SK-N-SH (cell line): ENCODE measurements around the gene RBM47. TPM values are rescaled to one million over a fixed set of nuclear protein-coding genes. Genes with fewer than 3 reads are reported as not detected.

Experiments
- CTCF ChIA-PET: fragments of 300-600, 350-600 bp; formaldehyde crosslinking; extraction: SDS; loops from one replicate; lab custom pipeline; 2021; lab: Yijun Ruan, JAX
- POLR2A ChIA-PET: fragments of 350-600 bp; sonication (Branson Sonifier 250); formaldehyde crosslinking; extraction: SDS; loops from one replicate; lab custom pipeline; 2020; ENCODE audit warnings: antibody characterized with exemption, inconsistent platforms; lab: Yijun Ruan, JAX
- DNase-seq: peaks from one replicate; pipeline ENCODE4 v3.0.0; 2012
- H2AFZ ChIP-seq: fragments of 200-600 bp; sonication (generic); 2 replicates; pipeline ENCODE4 v1.8.1; 2016; ENCODE audit warnings: antibody characterized with exemption, mild to moderate bottlenecking, low read depth
- H3F3A ChIP-seq: fragments of 200-600 bp; sonication (generic); replicated peaks from 2 replicates; pipeline ENCODE3; 2016; ENCODE audit warnings: antibody characterized with exemption, mild to moderate bottlenecking; ENCODE audit not compliant: insufficient read depth
- H3K27ac ChIP-seq, 2 experiments: fragments of 200-500 bp in 1 of 2; fragments of 200-600 bp in 1 of 2; sonication (Bioruptor generic) in 1 of 2; sonication (generic), shearing (Covaris generic) in 1 of 2; 2 replicates each; pipeline versions ENCODE4 v1.5.1 to v1.6.1; 2014 to 2016; ENCODE audit warnings: low read depth in 2 of 2, inconsistent platforms in 1 of 2, low read length in 1 of 2, mild to moderate bottlenecking in 1 of 2, mixed read lengths in 1 of 2
- H3K27me3 ChIP-seq: fragments of 200-600 bp; sonication (generic), shearing (Covaris generic); 2 replicates; pipeline ENCODE4 v1.6.1; 2016; ENCODE audit warnings: mixed run types; ENCODE audit not compliant: insufficient read depth
- H3K36me3 ChIP-seq, 2 experiments: fragments of 200-500 bp in 1 of 2; fragments of 200-600 bp in 1 of 2; sonication (Bioruptor generic) in 1 of 2; sonication (generic) in 1 of 2; replicated peaks in 1 of 2; 2 replicates each; pipeline versions ENCODE3 to v1.5.1; 2014 to 2016; ENCODE audit warnings: low read length in 1 of 2, mild to moderate bottlenecking in 1 of 2; ENCODE audit not compliant: insufficient read depth in 2 of 2, control insufficient read depth in 1 of 2
- H3K4me1 ChIP-seq, 2 experiments: fragments of 200-500 bp in 1 of 2; fragments of 200-600 bp in 1 of 2; sonication (Bioruptor generic) in 1 of 2; sonication (generic), shearing (Covaris generic) in 1 of 2; 2 replicates each; pipeline versions ENCODE4 v1.5.1 to v1.6.1; 2014 to 2016; ENCODE audit warnings: low read depth in 1 of 2, low read length in 1 of 2, mixed run types in 1 of 2; ENCODE audit not compliant: insufficient read depth in 2 of 2, control insufficient read depth in 1 of 2
- H3K4me2 ChIP-seq: fragments of 200-600 bp; sonication (generic), shearing (Covaris generic); 2 replicates; pipeline ENCODE4 v1.6.1; 2017; ENCODE audit warnings: mixed run types
- H3K4me3 ChIP-seq, 2 experiments: fragments of 200-500 bp in 1 of 2; fragments of 200-600 bp in 1 of 2; sonication (Bioruptor generic) in 1 of 2; sonication (generic), shearing (Covaris generic) in 1 of 2; 2 replicates each; pipeline versions ENCODE4 v1.5.1 to v1.8.1; 2014 to 2016; ENCODE audit warnings: low read depth in 2 of 2, inconsistent platforms in 1 of 2, low read length in 1 of 2, mild to moderate bottlenecking in 1 of 2, mixed read lengths in 1 of 2, moderate library complexity in 1 of 2
- H3K79me2 ChIP-seq: fragments of 200-600 bp; sonication (generic); 2 replicates; pipeline ENCODE4 v1.8.1; 2017; ENCODE audit warnings: mild to moderate bottlenecking; ENCODE audit not compliant: insufficient read depth
- H3K9ac ChIP-seq: fragments of 200-600 bp; sonication (generic); 2 replicates; pipeline ENCODE4 v1.6.1; 2017; ENCODE audit warnings: mixed run types
- H3K9me2 ChIP-seq: fragments of 200-600 bp; sonication (generic); 2 replicates; pipeline ENCODE4 v1.6.1; 2017; ENCODE audit warnings: mixed run types
- H3K9me3 ChIP-seq: fragments of 200-600 bp; sonication (generic); 2 replicates; pipeline ENCODE4 v1.6.1; 2017; ENCODE audit warnings: mixed run types, mild to moderate bottlenecking, moderate library complexity
- H4K20me1 ChIP-seq: fragments of 200-600 bp; sonication (generic); 2 replicates; pipeline ENCODE4 v1.6.1; 2017; ENCODE audit warnings: mild to moderate bottlenecking, mixed run types; ENCODE audit not compliant: insufficient read depth
- CHD2 ChIP-seq: fragments of 150-350 bp; IDR thresholded peaks from 2 replicates; pipeline ENCODE4 v1.6.1; 2018; ENCODE audit warnings: low read length; ENCODE audit not compliant: partially characterized antibody
- FOSL2 ChIP-seq: IDR thresholded peaks from 2 replicates; pipeline ENCODE4 v1.4.0; 2012; ENCODE audit warnings: low read depth, mild to moderate bottlenecking, moderate library complexity, borderline replicate concordance
- FOXJ3 ChIP-seq: sonication (generic); formaldehyde crosslinking; IDR thresholded peaks from 2 replicates; pipeline ENCODE4 v1.5.1; 2020; ENCODE audit warnings: mild to moderate bottlenecking, missing genetic modification reagents
- FOXM1 ChIP-seq: IDR thresholded peaks from 2 replicates; pipeline ENCODE4 v1.4.0; 2012; ENCODE audit warnings: low read depth, mild to moderate bottlenecking
- GABPA ChIP-seq: IDR thresholded peaks from 2 replicates; pipeline ENCODE4 v1.4.0; 2012; ENCODE audit warnings: low read depth, mild to moderate bottlenecking
- GATA2 ChIP-seq: sonication (generic); formaldehyde crosslinking; IDR thresholded peaks from 2 replicates; pipeline ENCODE4 v1.5.0; 2020; ENCODE audit warnings: mild to moderate bottlenecking, missing genetic modification reagents
- JUND ChIP-seq: IDR thresholded peaks from 2 replicates; pipeline ENCODE4 v1.4.0; 2012
- MXI1 ChIP-seq: IDR thresholded peaks from 2 replicates; pipeline ENCODE4 v1.6.1; 2012; ENCODE audit warnings: mild to moderate bottlenecking, low read depth, low read length, improper control_type of control experiment
- NFIC ChIP-seq: IDR thresholded peaks from 2 replicates; pipeline ENCODE4 v1.4.0; 2012; ENCODE audit warnings: borderline replicate concordance
- POLR2AphosphoS5 ChIP-seq: IDR thresholded peaks from 2 replicates; pipeline ENCODE4 v1.6.1; 2012; ENCODE audit warnings: low read depth, low read length
- RAD21 ChIP-seq: IDR thresholded peaks from 2 replicates; pipeline ENCODE4 v1.6.1; 2012; ENCODE audit warnings: mild to moderate bottlenecking, low read length
- REST ChIP-seq: IDR thresholded peaks from 2 replicates; pipeline ENCODE4 v1.6.1; 2012; ENCODE audit warnings: mild to moderate bottlenecking, low read depth, low read length, moderate library complexity
- RXRA ChIP-seq: IDR thresholded peaks from 2 replicates; pipeline ENCODE4 v1.4.0; 2012; ENCODE audit warnings: low read depth, mild to moderate bottlenecking, borderline replicate concordance
- SMC3 ChIP-seq: IDR thresholded peaks from 2 replicates; pipeline ENCODE4 v1.6.1; 2012; ENCODE audit warnings: low read depth, low read length, improper control_type of control experiment
- ZBTB33 ChIP-seq: IDR thresholded peaks from 2 replicates; pipeline ENCODE4 v1.4.0; 2012; ENCODE audit warnings: low read depth, borderline replicate concordance
- WGBS: methylation state at CpG from one replicate; pipeline ENCODE4 v1.1.6; 2017; ENCODE audit warnings: low lambda C conversion rate; 5-methylcytosine and 5-hydroxymethylcytosine counted together
- polyA plus RNA-seq, 3 experiments: library from polyadenylated mRNA; depleted of rRNA; stranded (reverse); fragments of >200 nt; gene quantifications; 2 replicates each; pipeline ENCODE4 v1.2.3, GENCODE V29; 2012

Gene RBM47
- polyA plus RNA-seq, 1 of the 3 experiments (the other 2 are of a cell fraction) = 6.8 TPM

- Histone ChIP-seq H3F3A (peaks cover 5% of the 10 kb centered on the region), H3K27me3 (no peaks in the 10 kb centered on the region), H3K79me2 (no peaks in the 10 kb centered on the region), H3K4me3 (no peak overlapping the region), H2AFZ (no peak overlapping the region), H3K9me3 (no peaks in the 10 kb centered on the region), H3K36me3 (no peaks in the 10 kb centered on the region), H3K4me2 (no peak overlapping the region), H3K9me2 (no peaks in the 10 kb centered on the region), H3K27ac (no peak overlapping the region), H3K9ac (no peak overlapping the region), H3K4me1 (peaks cover 0 to 14% of the 10 kb centered on the region in 2 experiments; a peak in 2 of 4 replicates), H4K20me1 (no peaks in the 10 kb centered on the region)
- no peak for DNase-seq
- CTCF ChIA-PET = interaction anchor here (1.2 kb wide), 1 partner anchor 19 kb away, joined by 3 read pairs; no protein-coding TSS in a partner anchor
- 95% methylated on average over 6 of the region's 6 CpGs for WGBS
- TF ChIP-seq RXRA = no peak
- no peak for TF ChIP-seq POLR2AphosphoS5
- TF ChIP-seq SMC3 = no peak
- no peak for TF ChIP-seq CHD2
- TF ChIP-seq REST = no peak
- POLR2A ChIA-PET = no interaction called here
These were observed 45.5 kb upstream of the RBM47 start for GRCh38 chr4:40675166-40675565.

GRCh38 chr4:40672528-40673522 is 43.2 kb upstream of the RBM47 start:
- Histone ChIP-seq H3K9me2 (no peaks in the 10 kb centered on the region), H3K9me3 (no peaks in the 10 kb centered on the region), H3K4me1 (peaks cover 0 to 14% of the 10 kb centered on the region in 2 experiments; a peak in 2 of 4 replicates), H3K4me2 (peak overlapping the region; percentile 23; the same call in 1 of the 2 replicates), H3K4me3 (no peak overlapping the region), H4K20me1 (no peaks in the 10 kb centered on the region), H2AFZ (peak overlapping the region; percentile 91), H3K27me3 (no peaks in the 10 kb centered on the region), H3K9ac (peak overlapping the region; percentile 30; the same call in 1 of the 2 replicates), H3F3A (peaks cover 5% of the 10 kb centered on the region), H3K27ac (peak overlapping the region; percentile 1 to 81; a peak in 3 of 4 replicates), H3K36me3 (no peaks in the 10 kb centered on the region), H3K79me2 (no peaks in the 10 kb centered on the region)
- no peak for DNase-seq
- ChIA-PET POLR2A (interaction anchor here (0.7 kb wide), 1 partner anchor 17 kb away, joined by 5 read pairs; no protein-coding TSS in a partner anchor), CTCF (interaction anchor here (1.6 kb wide), 1 partner anchor 347 kb away, joined by 6 read pairs; no protein-coding TSS in a partner anchor)
- WGBS = 59% methylated on average over 15 of the region's 15 CpGs
- TF ChIP-seq JUND (peak; percentile 64), POLR2AphosphoS5 (0 out of 2 replicates have a peak, but pooled peaks have one; percentile 20), FOXM1 (no peak), FOSL2 (peak; percentile 74; the same call in 1 of the 2 replicates), RAD21 (no peak), MXI1 (no peak), CHD2 (no peak), GABPA (no peak), REST (no peak), FOXJ3 (CRISPR knock-in tag) (no peak), ZBTB33 (no peak), NFIC (no peak), GATA2 (CRISPR knock-in tag) (no peak)
